CD8-positive, alpha-beta memory T cell (primary cell): ENCODE results near the gene MSH2. TPM values are rescaled to one million over a fixed set of nuclear protein-coding genes. Genes with fewer than 3 reads are reported as not detected.
"Not testable (repeated sequence)": the region's sequence is repeated elsewhere in the genome, so short reads cannot be mapped to it uniquely, and the experiment has no call there.

ENCODE experiments used
- CTCF ChIA-PET: fragments of 350-600 bp; sonication (Branson Sonifier 250); formaldehyde crosslinking; loops from one replicate; lab custom pipeline; 2021; ENCODE audit warnings: antibody characterized with exemption; lab: Charles Lee
- POLR2A ChIA-PET: fragments of 350-600 bp; sonication (Branson Sonifier 250); formaldehyde crosslinking; loops from one replicate; lab custom pipeline; 2021; ENCODE audit warnings: antibody characterized with exemption; lab: Charles Lee
- DNase-seq, 5 donors: peaks; one replicate each; pipeline versions ENCODE4 v3.0.0 to v3.0.0-alpha.2; 2020 to 2022; ENCODE audit warnings: mixed read lengths in 1 of 5
- H3K27ac ChIP-seq: one replicate; pipeline ENCODE4 v1.7.0; 2013; ENCODE audit warnings: low read depth, mild to moderate bottlenecking, low read length, moderate library complexity
- H3K27me3 ChIP-seq: 2 replicates; pipeline ENCODE4 v1.7.0; 2013; ENCODE audit warnings: low read length, mild to moderate bottlenecking; ENCODE audit not compliant: insufficient read depth, poor library complexity, severe bottlenecking
- H3K36me3 ChIP-seq: 2 replicates; pipeline ENCODE4 v1.7.0; 2013; ENCODE audit warnings: mild to moderate bottlenecking, low read length, moderate library complexity; ENCODE audit not compliant: insufficient read depth
- H3K4me1 ChIP-seq: 2 replicates; pipeline ENCODE4 v1.7.0; 2013; ENCODE audit warnings: mild to moderate bottlenecking, low read length, moderate library complexity; ENCODE audit not compliant: insufficient read depth
- H3K4me3 ChIP-seq: 2 replicates; pipeline ENCODE4 v1.7.0; 2013; ENCODE audit warnings: mild to moderate bottlenecking, low read length
- H3K9me3 ChIP-seq: 2 replicates; pipeline ENCODE4 v1.7.0; 2013; ENCODE audit warnings: mild to moderate bottlenecking, low read length
- H3K27ac Mint-ChIP-seq, 8 donors: one replicate each; pipeline ENCODE4 v1.8.0; 2020 to 2021; ENCODE audit warnings: mixed read lengths in 8 of 8, mild to moderate bottlenecking in 6 of 8, inconsistent platforms in 3 of 8, moderate library complexity in 3 of 8
- H3K27me3 Mint-ChIP-seq, 2 donors: one replicate each; pipeline ENCODE4 v1.8.0; 2020 to 2021; ENCODE audit warnings: mixed read lengths in 2 of 2, mild to moderate bottlenecking in 1 of 2, moderate library complexity in 1 of 2
- H3K36me3 Mint-ChIP-seq, 3 donors: one replicate each; pipeline ENCODE4 v1.8.0; 2020 to 2021; ENCODE audit warnings: mixed read lengths in 3 of 3, inconsistent platforms in 1 of 3, mild to moderate bottlenecking in 1 of 3
- H3K4me1 Mint-ChIP-seq, 3 donors: one replicate each; pipeline ENCODE4 v1.8.0; 2020 to 2021; ENCODE audit warnings: mixed read lengths in 3 of 3, inconsistent platforms in 1 of 3, mild to moderate bottlenecking in 1 of 3
- H3K4me3 Mint-ChIP-seq, 7 donors: one replicate each; pipeline ENCODE4 v1.8.0; 2020 to 2021; ENCODE audit warnings: mixed read lengths in 7 of 7, mild to moderate bottlenecking in 6 of 7, moderate library complexity in 4 of 7, inconsistent platforms in 2 of 7
- H3K9me3 Mint-ChIP-seq, 5 donors: one replicate each; pipeline ENCODE4 v1.8.0; 2020 to 2022; ENCODE audit warnings: mixed read lengths in 5 of 5, mild to moderate bottlenecking in 3 of 5, moderate library complexity in 2 of 5, inconsistent platforms in 1 of 5
- polyA plus RNA-seq: library from polyadenylated mRNA; unstranded; fragments of 300-500 nt; fragmentation: Illumina TruSeq; gene quantifications from one replicate; pipeline ENCODE4 v1.2.3, GENCODE V29; 2021
- total RNA-seq, 2 experiments: library from RNA; stranded (reverse); gene quantifications; one replicate each; pipeline ENCODE4 v1.2.3, GENCODE V29; 2021

MSH2 gene
- total and polyA plus RNA-seq, 3 experiments from 2014 or later: 25.4 to 60.6 (median 58.5) TPM

- Mint-ChIP-seq H3K27me3 (peaks cover 0 to 4% of the 10 kb centered on the region in 2 donors), H3K9me3 (no peaks in the 10 kb centered on the region), H3K36me3 (peaks cover 1 to 18% (median 6%) of the 10 kb centered on the region in 3 donors), H3K27ac (peak overlapping the region in 7 of 8 donors; percentile 73 to 97 (median 89)), H3K4me3 (peak overlapping the region; percentile 93 to 99 (median 97)), H3K4me1 (peaks cover 29 to 36% (median 34%) of the 10 kb centered on the region in 3 donors)
- Histone ChIP-seq H3K4me3 (peak overlapping the region; percentile 72), H3K9me3 (no peaks in the 10 kb centered on the region), H3K27me3 (no peaks in the 10 kb centered on the region), H3K36me3 (no peaks in the 10 kb centered on the region), H3K27ac (peak overlapping the region; percentile 58), H3K4me1 (peaks cover 20% of the 10 kb centered on the region)
- no peak for DNase-seq
- CTCF ChIA-PET: interaction anchor here (1.2 to 1.9 kb wide), 2 partner anchors 14 to 365 kb away, joined by 3 to 8 read pairs; no protein-coding TSS in a partner anchor
- POLR2A ChIA-PET: interaction anchor here (1.1 kb wide), 1 partner anchor 8 kb away, joined by 4 read pairs; no protein-coding TSS in a partner anchor
Observed at GRCh38 chr2:47401789-47402554, 984 bp upstream of the MSH2 start.

- DNase-seq: no peak
- Histone ChIP-seq H3K27me3 (no peaks in the 10 kb centered on the region), H3K4me3 (peak overlapping the region; percentile 72), H3K4me1 (peaks cover 20% of the 10 kb centered on the region), H3K27ac (peak overlapping the region; percentile 58), H3K9me3 (no peaks in the 10 kb centered on the region), H3K36me3 (no peaks in the 10 kb centered on the region)
- no peaks in the 10 kb centered on the region for H3K9me3 Mint-ChIP-seq
- POLR2A ChIA-PET: interaction anchor here (1.1 kb wide), 1 partner anchor 9 kb away, joined by 4 read pairs; no protein-coding TSS in a partner anchor
- H3K4me3 Mint-ChIP-seq: peak overlapping the region; percentile 93 to 99 (median 97)
- H3K27me3 Mint-ChIP-seq: peaks cover 0 to 4% of the 10 kb centered on the region in 2 donors
- H3K27ac Mint-ChIP-seq: peak overlapping the region; percentile 73 to 97 (median 91)
- H3K4me1 Mint-ChIP-seq: peaks cover 31 to 39% (median 39%) of the 10 kb centered on the region in 3 donors
- CTCF ChIA-PET: interaction anchor here (1.2 to 1.9 kb wide), 2 partner anchors 14 to 365 kb away, joined by 3 to 8 read pairs; no protein-coding TSS in a partner anchor
- H3K36me3 Mint-ChIP-seq: peaks cover 1 to 19% (median 6%) of the 10 kb centered on the region in 3 donors
Observed at GRCh38 chr2:47402555-47402804, 476 bp upstream of the MSH2 start.

- Mint-ChIP-seq H3K27ac (peak overlapping the region; percentile 73 to 96 (median 86)), H3K4me1 (peaks cover 39 to 48% (median 48%) of the 10 kb centered on the region in 3 donors), H3K36me3 (peaks cover 1 to 27% (median 11%) of the 10 kb centered on the region in 3 donors), H3K4me3 (peak overlapping the region; percentile 93 to 99 (median 97)), H3K9me3 (no peaks in the 10 kb centered on the region), H3K27me3 (peaks cover 0 to 4% of the 10 kb centered on the region in 2 donors)
- Histone ChIP-seq H3K4me1 (peaks cover 20% of the 10 kb centered on the region), H3K36me3 (no peaks in the 10 kb centered on the region), H3K27me3 (no peaks in the 10 kb centered on the region), H3K4me3 (peak overlapping the region; percentile 72), H3K9me3 (no peaks in the 10 kb centered on the region), H3K27ac (peak overlapping the region; percentile 80)
- POLR2A ChIA-PET: no interaction called here
- no peak for DNase-seq
- CTCF ChIA-PET: interaction anchor here (0.9 kb wide), 1 partner anchor 15 kb away, joined by 3 read pairs; no protein-coding TSS in a partner anchor
Observed at GRCh38 chr2:47403609-47404193, 745 bp downstream of the MSH2 start.

GRCh38 chr2:47404356-47404755, 1.4 kb downstream of the MSH2 start:
- ChIA-PET POLR2A (no interaction called here), CTCF (interaction anchor here (0.9 kb wide), 1 partner anchor 16 kb away, joined by 3 read pairs; no protein-coding TSS in a partner anchor)
- no peaks in the 10 kb centered on the region for H3K9me3 ChIP-seq
- no peaks in the 10 kb centered on the region for H3K27me3 ChIP-seq
- H3K27ac ChIP-seq: peak overlapping the region; percentile 80
- H3K4me3 ChIP-seq: peak overlapping the region; percentile 72
- no peaks in the 10 kb centered on the region for H3K36me3 ChIP-seq
- peaks cover 1 to 29% (median 11%) of the 10 kb centered on the region in 3 donors for H3K36me3 Mint-ChIP-seq
- H3K4me1 Mint-ChIP-seq: peaks cover 39 to 48% (median 48%) of the 10 kb centered on the region in 3 donors
- H3K27ac Mint-ChIP-seq: peak overlapping the region in 3 of 8 donors; percentile 56 to 96 (median 81)
- DNase-seq: no peak
- H3K4me1 ChIP-seq: peaks cover 20% of the 10 kb centered on the region
- H3K27me3 Mint-ChIP-seq: peaks cover 0 to 4% of the 10 kb centered on the region in 2 donors
- H3K4me3 Mint-ChIP-seq: peak overlapping the region; percentile 93 to 99 (median 97)
- no peaks in the 10 kb centered on the region for H3K9me3 Mint-ChIP-seq

- ChIA-PET CTCF (no interaction called here), POLR2A (no interaction called here)
- no peak for DNase-seq
- Histone ChIP-seq H3K27me3 (no peaks in the 10 kb centered on the region), H3K9me3 (no peaks in the 10 kb centered on the region), H3K4me1 (peaks cover 20% of the 10 kb centered on the region), H3K36me3 (no peaks in the 10 kb centered on the region), H3K4me3 (no peak overlapping the region), H3K27ac (no peak overlapping the region)
- Mint-ChIP-seq H3K36me3 (peaks cover 4 to 34% (median 11%) of the 10 kb centered on the region in 3 donors), H3K4me1 (peaks cover 39 to 51% (median 48%) of the 10 kb centered on the region in 3 donors), H3K27ac (peak overlapping the region in 1 of 8 donors; percentile 24), H3K9me3 (no peaks in the 10 kb centered on the region), H3K4me3 (peak overlapping the region in 4 of 7 donors; percentile 7 to 81 (median 52)), H3K27me3 (peaks cover 0 to 4% of the 10 kb centered on the region in 2 donors)
Observed at GRCh38 chr2:47405757-47406156, 2.8 kb downstream of the MSH2 start.

GRCh38 chr2:47406649-47407330, 3.8 kb downstream of the MSH2 start:
- CTCF ChIA-PET: interaction anchor here (0.9 kb wide), 1 partner anchor 8 kb away, joined by 3 read pairs; no protein-coding TSS in a partner anchor
- H3K27ac ChIP-seq, H3K9me3 ChIP-seq, H3K9me3 Mint-ChIP-seq, H3K27me3 ChIP-seq, H3K36me3 ChIP-seq, H3K27me3 Mint-ChIP-seq, DNase-seq, H3K4me3 ChIP-seq: not testable (repeated sequence)
- POLR2A ChIA-PET: interaction anchor here (0.6 kb wide), 1 partner anchor 22 kb away, joined by 3 read pairs; no protein-coding TSS in a partner anchor
- Mint-ChIP-seq H3K27ac (peak overlapping the region in 1 of 8 donors; percentile 87), H3K4me3 (peak overlapping the region in 1 of 7 donors; percentile 18), H3K4me1 (peaks cover 39 to 51% (median 48%) of the 10 kb centered on the region in 3 donors), H3K36me3 (peaks cover 4 to 41% (median 11%) of the 10 kb centered on the region in 3 donors)
- H3K4me1 ChIP-seq: peaks cover 20% of the 10 kb centered on the region

- CTCF ChIA-PET: interaction anchor here (0.9 kb wide), 1 partner anchor 9 kb away, joined by 3 read pairs; no protein-coding TSS in a partner anchor
- H3K4me1 ChIP-seq: peaks cover 12% of the 10 kb centered on the region
- POLR2A ChIA-PET, H3K27me3 ChIP-seq, H3K4me3 Mint-ChIP-seq, DNase-seq, H3K9me3 Mint-ChIP-seq, H3K27ac ChIP-seq, H3K36me3 ChIP-seq, H3K27me3 Mint-ChIP-seq, H3K4me3 ChIP-seq, H3K9me3 ChIP-seq: not testable (repeated sequence)
- Mint-ChIP-seq H3K27ac (peak overlapping the region in 3 of 8 donors; percentile 33 to 80 (median 43)), H3K36me3 (peaks cover 7 to 49% (median 7%) of the 10 kb centered on the region in 3 donors), H3K4me1 (peaks cover 32 to 43% (median 39%) of the 10 kb centered on the region in 3 donors)
Observed at GRCh38 chr2:47407976-47408375, 5.0 kb downstream of the MSH2 start.
